Endothelial cell of umbilical vein (primary cell): ENCODE measurements around the gene KRT82. TPM values are rescaled to one million over a fixed set of nuclear protein-coding genes. Genes with fewer than 3 reads are reported as not detected.

ENCODE experiments used
- BruUV-seq: library from RNA; stranded (reverse); fragments of 400-500 nt; replicated peaks from 2 replicates; lab custom pipeline; 2021; lab: Mats Ljungman, UMichigan
- CTCF ChIA-PET: fragments of 300-600, 350-600 bp; sonication (Branson Sonifier 250); formaldehyde crosslinking; loops from one replicate; lab custom pipeline; 2021; ENCODE audit warnings: antibody characterized with exemption, inconsistent platforms; lab: Charles Lee
- POLR2A ChIA-PET: fragments of 300-600, 350-600 bp; sonication (Branson Sonifier 250); formaldehyde crosslinking; loops from one replicate; lab custom pipeline; 2021; ENCODE audit warnings: antibody characterized with exemption, inconsistent platforms; lab: Charles Lee
- DNase-seq: peaks from one replicate; pipeline ENCODE4 v3.0.0-alpha.2; 2011; ENCODE audit warnings: low read depth, low spot score
- FAIRE-seq: peaks from 2 replicates; lab custom pipeline; 2011; peaks lifted over from hg19 to GRCh38; lab: Jason Lieb, UNC
- H2AFZ ChIP-seq: 2 replicates; pipeline ENCODE4 v1.6.0; 2012; ENCODE audit warnings: low read depth, low read length, control low read depth, inconsistent platforms
- H3K27ac ChIP-seq: 2 replicates; pipeline ENCODE4 v1.5.1; 2011; ENCODE audit warnings: low read depth, mild to moderate bottlenecking, control low read depth, low read length, moderate library complexity; ENCODE audit not compliant: insufficient read depth
- H3K27me3 ChIP-seq, 2 experiments: 2 replicates each; pipeline versions ENCODE4 v1.6.0 to v1.6.1; 2011; ENCODE audit warnings: low read length in 2 of 2, mixed read lengths in 1 of 2; ENCODE audit not compliant: control insufficient read depth in 2 of 2, insufficient read depth in 2 of 2
- H3K36me3 ChIP-seq, 2 experiments: 2 replicates in 1 of 2; 3 replicates in 1 of 2; pipeline ENCODE4 v1.5.1; 2011; ENCODE audit warnings: low read length in 2 of 2, mild to moderate bottlenecking in 1 of 2, moderate library complexity in 1 of 2; ENCODE audit not compliant: control insufficient read depth in 2 of 2, insufficient read depth in 2 of 2; ENCODE audit errors: extremely low read depth in 1 of 2
- H3K4me1 ChIP-seq: 3 replicates; pipeline ENCODE4 v1.5.1; 2011; ENCODE audit warnings: mild to moderate bottlenecking, low read length; ENCODE audit not compliant: control insufficient read depth, insufficient read depth; ENCODE audit errors: extremely low read depth
- H3K4me2 ChIP-seq: 2 replicates; pipeline ENCODE4 v1.6.1; 2011; ENCODE audit warnings: low read length, control low read depth, mixed read lengths; ENCODE audit not compliant: insufficient read depth
- H3K4me3 ChIP-seq, 3 experiments: fragments of 200-600 bp in 1 of 3; sonication (generic), shearing (Covaris generic) in 1 of 3; replicated peaks in 1 of 3; 2 replicates each; pipeline ENCODE4 v1.5.1; 2011 to 2016; ENCODE audit warnings: control low read depth in 3 of 3, low read length in 3 of 3, mild to moderate bottlenecking in 2 of 3, inconsistent platforms in 1 of 3, low read depth in 1 of 3, moderate library complexity in 1 of 3; ENCODE audit not compliant: insufficient read depth in 1 of 3
- H3K79me2 ChIP-seq: 2 replicates; pipeline ENCODE4 v1.6.0; 2012; ENCODE audit warnings: low read length, inconsistent platforms; ENCODE audit not compliant: control insufficient read depth, insufficient read depth
- H3K9ac ChIP-seq: replicated peaks from 2 replicates; pipeline ENCODE3; 2011; ENCODE audit warnings: low read length, control low read depth; ENCODE audit not compliant: insufficient read depth; ENCODE audit errors: extremely low read depth
- H3K9me1 ChIP-seq: replicated peaks from 3 replicates; pipeline ENCODE4 v1.6.0; 2011; ENCODE audit warnings: mild to moderate bottlenecking, low read length; ENCODE audit not compliant: control insufficient read depth, insufficient read depth; ENCODE audit errors: extremely low read depth
- H3K9me3 ChIP-seq: replicated peaks from 2 replicates; pipeline ENCODE4 v1.5.1; 2012; ENCODE audit warnings: low read length, inconsistent platforms; ENCODE audit not compliant: control insufficient read depth, insufficient read depth
- H4K20me1 ChIP-seq: replicated peaks from 2 replicates; pipeline ENCODE3; 2011; ENCODE audit warnings: mild to moderate bottlenecking, low read length; ENCODE audit not compliant: control insufficient read depth, insufficient read depth; ENCODE audit errors: extremely low read depth
- CTCF ChIP-seq, 2 donors: IDR thresholded peaks; 1 replicate in 1 of 2; 2 replicates in 1 of 2; pipeline ENCODE4 v1.5.1; 2011; ENCODE audit warnings: low read length in 2 of 2, mild to moderate bottlenecking in 2 of 2, moderate library complexity in 2 of 2, control low read depth in 1 of 2, inconsistent platforms in 1 of 2, low read depth in 1 of 2; ENCODE audit not compliant: insufficient read depth in 1 of 2; ENCODE audit errors: extremely low read depth in 1 of 2
- EZH2 ChIP-seq: IDR thresholded peaks from 2 replicates; pipeline ENCODE4 v1.6.1; 2012; ENCODE audit warnings: borderline replicate concordance, low read depth, mild to moderate bottlenecking, moderate library complexity, low read length, inconsistent platforms; ENCODE audit not compliant: severe bottlenecking
- FOS ChIP-seq: IDR thresholded peaks from 2 replicates; pipeline ENCODE4 v1.6.1; 2011; ENCODE audit warnings: mild to moderate bottlenecking, low read length, moderate library complexity, borderline replicate concordance; ENCODE audit not compliant: insufficient read depth
- GATA2 ChIP-seq: IDR thresholded peaks from 2 replicates; pipeline ENCODE4 v1.7.0; 2011; ENCODE audit warnings: low read depth, mild to moderate bottlenecking, moderate library complexity, mixed read lengths, low read length; ENCODE audit not compliant: insufficient read length, insufficient read depth
- JUN ChIP-seq: IDR thresholded peaks from 2 replicates; pipeline ENCODE4 v1.6.1; 2011; ENCODE audit warnings: borderline replicate concordance, low read depth; ENCODE audit not compliant: insufficient read length, insufficient read depth
- MAX ChIP-seq: IDR thresholded peaks from 2 replicates; pipeline ENCODE4 v1.6.1; 2011; ENCODE audit not compliant: insufficient read depth, insufficient read length
- MYC ChIP-seq: IDR thresholded peaks from one replicate; pipeline ENCODE4 v1.6.1; 2011; ENCODE audit warnings: mild to moderate bottlenecking, low read depth, low read length
- POLR2A ChIP-seq: IDR thresholded peaks from 2 replicates; pipeline ENCODE4 v1.6.1; 2012; ENCODE audit warnings: low read depth, mild to moderate bottlenecking, control low read depth, low read length
- POLR2AphosphoS5 ChIP-seq: IDR thresholded peaks from 2 replicates; pipeline ENCODE4 v1.6.1; 2012; ENCODE audit warnings: low read depth, mild to moderate bottlenecking, control low read depth, low read length, moderate library complexity; ENCODE audit not compliant: insufficient read depth
- dilution Hi-C: fragments of 300-500 bp; cut with MboI; formaldehyde crosslinking; loops from one replicate; pipeline ENCODE4 v1.15.0; 2019; ENCODE audit warnings: low sequenced_read_pairs; ENCODE audit not compliant: extremely low pct_ligation_motif_present
- intact Hi-C: fragments of 100-400 bp; cut with micrococcal nuclease; formaldehyde crosslinking; loops from one replicate; pipeline ENCODE4 v1.10.0; 2022
- polyA plus RNA-seq, 4 experiments: library from polyadenylated mRNA; depleted of rRNA in 3 of 4; stranded (reverse) in 3 of 4; unstranded in 1 of 4; fragments of >200 nt; gene quantifications; 2 replicates each; pipeline versions ENCODE4 v1.2.1 to v1.2.3, GENCODE V29; 2011 to 2012; ENCODE audit warnings: missing spikeins in 1 of 4
- total RNA-seq: library from RNA; stranded (reverse); gene quantifications from 2 replicates; pipeline ENCODE4 v1.2.3, GENCODE V29; 2021

KRT82 gene
- total and polyA plus RNA-seq, 2 donors (not counting 3 experiments of a cell fraction or from before 2014, with no cell fraction given), result not detected

- Histone ChIP-seq H3K36me3 (no peaks in the 10 kb centered on the region), H4K20me1 (no peaks in the 10 kb centered on the region), H3K27ac (no peak overlapping the region), H2AFZ (no peak overlapping the region), H3K9ac (no peak overlapping the region), H3K9me1 (no peaks in the 10 kb centered on the region), H3K9me3 (no peaks in the 10 kb centered on the region), H3K79me2 (no peaks in the 10 kb centered on the region), H3K4me2 (no peak overlapping the region), H3K27me3 (peaks cover 11 to 15% of the 10 kb centered on the region in 2 experiments), H3K4me1 (no peaks in the 10 kb centered on the region), H3K4me3 (no peak overlapping the region)
- ChIA-PET CTCF (interaction anchor here (0.6 to 8.3 kb wide), 8 partner anchors 10 to 611 kb away, joined by 3 to 126 read pairs (median 6); no protein-coding TSS in a partner anchor), POLR2A (no interaction called here)
- FAIRE-seq, result no peak
- intact Hi-C loops (no loop called here), dilution Hi-C loops (no loop called here)
- TF ChIP-seq FOS (no peak), CTCF (IDR thresholded peaks at IDR 0.05; ENCODE audit: extremely low read depth in 1 of 2, insufficient read depth in 1 of 2, low read depth in 1 of 2, low read length in 2 of 2) (no peak), MAX (no peak), POLR2AphosphoS5 (no peak), POLR2A (no peak), EZH2 (no peak), MYC (no peak), JUN (no peak), GATA2 (no peak)
- no peak for DNase-seq
- BruUV-seq, result no TSS peak
Measured at GRCh38 chr12:52369809-52370208, 36.3 kb downstream of the KRT82 start.
